GM18867 (cell line): Measurements from ENCODE around the gene CADPS.

ENCODE experiments used
- ATAC-seq: cut with Tn5 transposase; IDR thresholded peaks from one replicate; pipeline ENCODE4 v1.9.1; 2021; ENCODE audit warnings: mild to moderate bottlenecking, moderate library complexity; ENCODE audit not compliant: unreplicated experiment

The CADPS gene

GRCh38 chr3:62462788-62463187 lies 412.4 kb downstream of the CADPS start:
- ATAC-seq = no peak

DNA sequence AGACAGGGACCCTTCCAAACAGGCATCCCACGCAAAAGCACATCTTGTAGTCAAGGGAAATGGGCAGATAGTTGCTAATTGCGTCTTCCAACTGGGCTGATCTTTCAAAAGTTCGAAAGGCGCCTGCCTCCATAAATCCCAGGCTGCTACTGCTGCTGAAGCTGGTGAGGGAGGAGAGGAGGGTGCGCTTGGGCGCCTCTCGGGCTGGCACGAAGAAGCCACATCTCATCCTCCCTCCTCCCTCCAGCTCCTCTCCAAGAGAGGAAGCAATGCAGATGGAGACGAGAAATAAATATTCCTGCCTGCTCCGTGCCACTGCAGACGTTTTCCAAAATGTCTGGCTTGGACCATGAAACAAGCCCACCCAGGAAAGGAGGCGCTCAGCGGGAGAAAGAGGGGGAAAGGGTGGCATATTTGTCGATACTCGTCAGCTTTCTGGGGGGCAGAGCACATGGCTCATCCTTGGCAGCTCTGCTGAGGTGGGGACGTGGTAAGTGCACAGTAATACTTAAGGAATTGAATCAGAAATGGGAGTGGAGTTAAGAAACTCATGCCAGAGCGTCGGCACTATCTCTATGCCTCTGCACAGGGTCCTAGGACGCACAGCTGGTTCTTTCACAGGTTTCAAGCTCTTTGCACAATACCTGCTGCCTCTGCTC lies 413.0 kb downstream of the CADPS start:
- no peak for ATAC-seq

DNA sequence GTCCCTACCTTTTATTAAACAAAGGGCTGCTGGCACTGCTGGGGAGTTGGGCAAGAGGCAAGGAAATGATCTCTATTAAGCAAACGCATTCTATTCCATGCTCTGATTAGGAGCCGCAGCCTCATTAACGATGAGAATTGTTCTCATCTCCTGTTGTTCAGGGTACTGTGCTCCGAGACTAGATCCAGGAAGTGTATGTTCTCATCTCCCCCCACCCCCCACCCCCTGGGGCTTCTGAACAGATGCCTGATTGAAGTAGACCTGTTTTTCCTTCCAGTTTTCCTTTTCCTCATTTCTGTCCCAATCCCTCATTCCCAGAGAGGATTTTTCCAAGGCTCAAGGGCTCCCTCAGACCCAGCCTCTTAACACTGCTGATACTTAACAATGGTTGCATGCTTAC lies 420.3 kb downstream of the CADPS start:
- ATAC-seq = no peak

DNA sequence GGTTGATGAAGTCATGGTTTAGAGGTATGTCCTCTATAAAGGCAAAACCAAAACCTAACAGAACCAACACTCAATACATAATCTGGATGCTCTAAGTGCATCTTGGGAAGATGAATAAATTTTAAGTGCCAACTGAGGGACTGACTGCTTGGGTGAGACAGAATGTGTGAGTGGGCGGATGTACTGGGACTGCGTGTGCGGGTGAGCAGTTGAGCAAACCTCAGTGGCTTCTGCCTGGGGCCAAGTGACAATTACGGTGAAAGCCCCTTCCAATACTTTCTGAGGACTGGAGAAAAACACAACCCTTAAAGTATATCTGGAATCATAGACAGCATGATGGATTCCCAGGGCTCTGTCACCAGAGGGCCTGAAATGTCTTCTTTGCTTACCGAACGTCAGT lies 421.8 kb downstream of the CADPS start:
- no peak for ATAC-seq

GRCh38 chr3:62451211-62451887 lies 423.9 kb downstream of the CADPS start:
- no peak for ATAC-seq

GRCh38 chr3:62446337-62446940 lies 428.8 kb downstream of the CADPS start:
- ATAC-seq = peak; percentile 73

GRCh38 chr3:62445275-62445674 lies 429.9 kb downstream of the CADPS start:
- ATAC-seq = peak; percentile 60

DNA sequence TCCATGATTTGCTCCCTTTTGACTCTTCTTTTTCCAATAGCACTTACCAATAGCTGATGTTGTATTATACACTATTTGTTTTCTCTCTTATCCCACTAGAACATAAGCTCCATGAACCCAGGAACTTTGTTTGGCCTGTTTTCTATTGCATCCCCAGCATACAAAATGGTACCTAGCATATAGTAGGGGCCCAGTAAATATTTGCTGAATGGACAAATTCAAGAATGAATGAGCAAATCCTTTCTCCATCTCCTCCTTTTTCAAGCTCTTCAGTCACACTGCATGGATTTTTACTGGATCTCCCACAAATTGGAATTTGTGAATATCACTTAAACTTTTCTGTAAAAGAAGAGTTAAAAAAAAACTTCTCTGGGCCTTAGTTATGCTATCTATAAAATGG lies 435.2 kb downstream of the CADPS start:
- ATAC-seq = no peak

DNA sequence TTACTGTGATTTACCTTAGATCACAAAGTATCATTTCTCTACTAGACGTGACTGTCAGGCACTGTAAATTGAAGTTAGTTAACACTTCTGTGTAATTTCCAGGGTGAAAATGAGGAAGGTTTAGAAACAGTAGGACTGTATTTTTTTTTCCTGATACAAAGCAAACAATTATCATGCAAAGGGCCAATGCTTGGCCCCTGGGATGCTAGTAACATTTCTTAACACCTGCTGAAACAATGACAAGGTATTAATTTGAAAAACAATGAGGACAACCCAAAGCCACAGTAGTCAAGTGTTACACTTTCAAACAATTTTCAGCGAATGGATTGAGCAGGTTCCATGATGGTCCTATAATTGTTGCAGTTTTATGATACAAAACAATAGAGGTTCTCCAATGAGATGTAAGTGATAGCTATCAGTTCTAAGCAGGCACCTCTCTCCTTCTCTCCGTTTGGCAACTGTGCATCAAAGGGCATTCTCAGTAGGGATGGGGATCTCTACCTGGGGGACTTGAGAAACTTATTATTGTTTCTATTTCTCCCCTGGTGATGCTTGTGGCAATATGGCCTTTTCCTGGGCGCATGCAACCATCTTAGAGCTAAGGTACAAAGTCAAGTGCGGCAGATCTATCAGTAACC lies 435.9 kb downstream of the CADPS start:
- no peak for ATAC-seq

DNA sequence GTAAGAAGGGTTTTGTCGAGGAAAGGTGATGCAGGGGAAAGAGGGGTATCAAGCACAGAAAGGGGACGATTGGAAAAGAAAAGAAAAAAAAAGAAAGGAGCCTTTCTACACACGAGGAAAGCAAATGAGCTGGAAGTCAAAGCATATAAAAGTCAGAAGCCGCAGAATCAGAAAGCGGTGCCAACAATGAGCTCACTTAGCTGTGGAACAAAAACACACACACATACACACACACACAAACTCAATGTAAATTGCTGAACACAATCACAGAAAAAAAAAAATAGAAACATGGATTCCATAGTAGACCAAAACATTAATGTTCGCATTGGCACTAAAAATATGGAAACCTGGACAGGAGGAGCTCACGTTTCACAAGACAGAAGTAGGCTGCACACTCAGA lies 438.4 kb downstream of the CADPS start:
- ATAC-seq = no peak

DNA sequence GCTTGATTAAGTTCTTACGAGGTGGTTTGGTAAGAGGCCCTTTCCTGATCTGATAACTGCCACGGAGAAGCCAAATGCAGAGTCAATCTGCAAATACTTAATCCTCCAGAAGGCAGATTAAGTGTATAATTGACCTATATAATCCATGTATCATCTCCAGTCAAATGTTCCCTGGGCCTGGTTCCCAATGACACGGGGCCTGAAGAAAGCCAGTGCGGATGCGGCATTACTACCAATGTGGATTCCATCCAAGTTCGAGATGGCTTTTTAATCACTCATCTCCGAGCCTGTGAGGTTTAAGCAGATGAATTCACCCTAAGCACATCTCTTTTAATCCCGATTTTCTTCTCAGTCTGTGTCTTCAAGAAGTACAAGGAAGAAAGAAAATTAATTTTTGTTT lies 441.8 kb downstream of the CADPS start:
- no peak for ATAC-seq

DNA sequence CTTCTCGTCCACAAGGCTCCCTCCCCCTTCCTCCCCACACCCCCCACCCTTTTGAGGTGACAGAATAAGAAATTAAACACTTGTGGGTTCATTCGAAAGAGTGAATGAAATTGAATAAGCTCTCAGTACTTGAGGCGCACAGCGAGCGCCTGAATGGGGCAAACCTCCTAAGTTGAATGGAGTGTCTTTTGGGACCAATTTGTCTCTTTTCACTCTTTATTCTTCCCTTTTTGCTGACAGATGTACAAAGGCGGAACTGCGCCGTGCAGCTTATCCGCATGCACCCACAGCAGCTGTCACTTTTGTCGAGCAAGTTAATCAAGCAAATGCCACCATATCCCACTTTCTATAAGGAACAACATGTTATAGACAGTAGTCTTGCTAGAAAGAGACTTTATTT lies 454.0 kb downstream of the CADPS start:
- no peak for ATAC-seq

DNA sequence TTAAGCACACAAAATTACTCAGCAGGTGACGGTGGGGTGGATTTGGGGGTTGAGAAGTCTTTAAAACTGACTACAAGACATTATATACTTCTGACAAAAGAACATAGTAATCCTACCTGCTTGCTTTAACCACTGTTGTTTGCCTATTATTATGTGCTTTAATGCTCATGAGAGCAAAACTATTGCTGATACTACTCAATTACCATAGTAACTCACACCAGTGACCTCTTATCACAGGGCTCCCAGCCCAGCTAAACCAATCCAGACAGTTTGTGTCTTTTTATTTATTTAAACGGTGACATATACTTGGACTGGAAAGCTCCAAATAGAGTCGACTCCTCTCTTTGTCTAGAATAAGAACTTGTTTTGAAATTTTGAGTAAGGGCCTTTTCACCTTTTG lies 459.1 kb downstream of the CADPS start:
- no peak for ATAC-seq

DNA sequence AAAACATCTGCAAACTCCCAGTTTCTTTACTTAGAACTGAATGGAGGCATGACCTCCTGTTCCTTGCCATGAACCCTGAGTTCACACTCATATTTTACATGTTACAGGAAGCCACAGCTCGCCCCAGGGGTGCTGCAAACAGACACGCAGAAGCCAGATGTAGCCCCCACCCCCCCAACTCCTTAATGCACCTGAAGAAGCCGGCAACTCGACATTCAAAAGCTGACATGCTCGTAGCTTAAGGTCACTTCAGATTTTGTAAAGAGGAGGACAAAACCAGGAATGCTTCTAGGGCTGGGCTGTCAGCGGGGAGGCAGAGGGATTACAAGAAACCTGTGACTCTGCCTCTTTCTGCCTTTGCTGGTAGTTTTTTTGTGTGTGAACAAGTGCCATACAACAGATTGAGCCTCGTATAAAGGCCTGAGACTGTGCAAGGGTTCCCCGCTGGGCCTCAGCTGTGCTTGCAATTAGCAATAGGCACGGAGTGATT lies 459.9 kb downstream of the CADPS start:
- no peak for ATAC-seq

- no peak for ATAC-seq
Measured at GRCh38 chr3:62414786-62415185, 460.4 kb downstream of the CADPS start.

- no peak for ATAC-seq
Measured at GRCh38 chr3:62413687-62414086, 461.5 kb downstream of the CADPS start.

DNA sequence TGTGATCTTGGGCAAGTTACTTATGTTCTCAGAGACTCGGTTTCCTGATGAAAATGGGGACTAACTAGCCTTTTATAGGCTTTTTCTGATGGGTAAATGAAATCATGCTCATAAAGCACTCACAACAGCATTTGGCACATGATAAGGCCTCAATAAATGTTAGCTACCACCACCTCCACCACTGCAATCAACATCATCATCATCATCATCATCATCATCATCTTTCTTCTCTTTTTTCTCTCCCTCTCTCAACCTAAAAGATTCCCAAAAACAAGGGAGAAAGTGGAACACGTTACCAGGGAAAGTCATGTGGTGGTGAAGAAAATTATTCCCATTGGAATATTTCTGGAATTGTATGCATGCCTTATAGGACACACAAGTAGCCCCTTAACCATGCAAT lies 468.3 kb downstream of the CADPS start:
- no peak for ATAC-seq

- no peak for ATAC-seq
Measured at GRCh38 chr3:62405566-62405965, 469.6 kb downstream of the CADPS start.

- no peak for ATAC-seq
Measured at GRCh38 chr3:62405135-62405534, 470.1 kb downstream of the CADPS start.

- no peak for ATAC-seq
Measured at GRCh38 chr3:62404321-62404720, 470.9 kb downstream of the CADPS start.

GRCh38 chr3:62403765-62404164 lies 471.5 kb downstream of the CADPS start:
- no peak for ATAC-seq
